Measurements from ENCODE around the gene BACH2. TPM values are rescaled to one million over a fixed set of nuclear protein-coding genes. Genes with fewer than 3 reads are reported as not detected.

Gene BACH2
- total RNA-seq, 1 donor from 2014 or later: 11.9 TPM

GRCh38 chr6:89888871-89889270 lies 407.8 kb downstream of the BACH2 start:
- DNase-seq: no peak

GRCh38 chr6:89888138-89888514 lies 408.5 kb downstream of the BACH2 start:
- no peak for DNase-seq

GRCh38 chr6:89887452-89888137 lies 409.0 kb downstream of the BACH2 start:
- no peak for DNase-seq

- no peak for DNase-seq
Observed at GRCh38 chr6:89886378-89887120, 410.1 kb downstream of the BACH2 start.

Small RNAs within 50 kb of the gene (small RNA-seq; reads per million reads assigned to genes)
- gene MIR4464 (ENCODE audit: low replicate concordance) (not detected), gene RF00019 (ENCODE audit: low replicate concordance) (not detected), gene RN7SKP110 (ENCODE audit: low replicate concordance) (not detected)
